PC-9 (cell line): ENCODE results near the gene COL15A1.

ENCODE experiments used
- CTCF ChIP-seq: fragments of 200-600 bp; sonication (generic); conservative IDR thresholded peaks from 2 replicates; pipeline ENCODE4 v1.6.1; 2017; ENCODE audit warnings: mixed run types, antibody characterized with exemption, mild to moderate bottlenecking, moderate library complexity
- EZH2 ChIP-seq: fragments of 200-600 bp; sonication (generic); IDR thresholded peaks from 2 replicates; pipeline ENCODE4 v1.8.0; 2017; ENCODE audit warnings: antibody characterized with exemption, low read depth

GRCh38 chr9:98974994-98975712 lies 31.4 kb downstream of the COL15A1 start:
- peak; percentile 93 for TF ChIP-seq CTCF
- no peak for TF ChIP-seq EZH2
